ENCODE measurements around the gene AGK.
"Not testable (repeated sequence)": the region's sequence is repeated elsewhere in the genome, so short reads cannot be mapped to it uniquely, and the experiment has no call there.

AGK gene

GRCh38 chr7:141587304-141587703 is 36.1 kb downstream of the AGK start:
- DNase-seq (ENCODE audit: low spot score) = no peak

DNA sequence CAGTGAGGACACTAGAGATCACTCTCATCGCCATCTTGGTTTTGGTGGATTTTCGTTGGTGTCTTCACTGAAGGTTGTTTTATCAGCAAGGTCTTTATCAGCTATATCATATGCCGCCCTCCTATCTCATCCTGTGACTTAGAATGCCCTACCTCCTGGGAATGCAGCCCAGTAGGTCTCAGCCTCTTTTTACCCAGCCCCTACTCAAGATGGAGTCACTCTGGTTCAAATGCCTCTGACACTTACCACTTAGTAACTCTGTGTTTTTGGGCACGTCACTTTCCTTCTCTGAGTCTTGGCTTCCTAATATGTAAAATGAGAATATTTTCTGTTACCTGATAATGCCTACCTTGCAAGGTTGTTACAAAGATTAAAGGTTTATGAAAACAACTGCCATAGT is 37.7 kb downstream of the AGK start:
- no peak for DNase-seq (ENCODE audit: low spot score)

DNA sequence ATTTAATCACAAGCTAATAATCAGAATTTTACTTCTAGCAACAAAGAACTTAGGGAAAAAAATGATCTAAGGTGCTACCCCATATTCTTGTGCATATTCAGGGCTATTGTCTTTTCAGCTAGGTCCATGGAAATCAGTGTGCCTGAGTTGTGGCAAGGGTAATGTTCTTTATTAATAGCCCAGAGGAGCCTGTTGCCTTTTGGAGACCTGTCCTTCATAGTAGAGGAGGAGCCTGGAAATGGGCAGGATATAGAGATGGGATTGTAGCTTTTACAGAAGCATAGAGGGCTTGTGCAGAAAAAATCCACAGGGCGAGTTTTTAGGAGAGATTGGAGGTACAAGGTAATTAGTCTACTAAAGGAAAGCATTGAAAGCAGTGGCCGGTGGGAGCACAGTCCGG is 38.9 kb downstream of the AGK start:
- DNase-seq (ENCODE audit: low spot score) = no peak

GRCh38 chr7:141590666-141591065 is 39.5 kb downstream of the AGK start:
- DNase-seq (ENCODE audit: low spot score) = no peak

- DNase-seq (ENCODE audit: low spot score) = peak; percentile 58
Observed at GRCh38 chr7:141593134-141593533, 41.9 kb downstream of the AGK start.

DNA sequence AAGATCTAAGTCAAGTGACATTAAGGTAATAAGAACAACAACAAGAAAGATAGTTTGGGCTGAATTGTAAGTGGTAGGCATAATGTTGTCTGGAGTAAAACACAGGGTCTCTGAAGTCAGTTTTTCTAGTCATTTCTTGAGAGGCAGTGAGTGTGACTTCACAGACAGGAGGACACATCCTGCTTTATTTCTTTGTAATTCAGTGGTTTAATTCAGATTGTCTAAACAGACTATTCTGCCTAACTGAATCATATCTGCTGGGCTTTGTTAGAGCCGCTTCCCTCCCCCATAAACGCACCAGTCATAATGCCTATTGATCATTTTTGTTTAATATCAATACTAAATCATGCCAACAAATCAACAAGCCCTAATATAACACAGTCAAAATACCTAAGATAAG is 46.8 kb downstream of the AGK start:
- no peak for DNase-seq (ENCODE audit: low spot score)

- no peak for DNase-seq (ENCODE audit: low spot score)
Observed at GRCh38 chr7:141598408-141598807, 47.2 kb downstream of the AGK start.

GRCh38 chr7:141600168-141601006 is 49.2 kb downstream of the AGK start:
- DNase-seq (ENCODE audit: low spot score) = no peak

DNA sequence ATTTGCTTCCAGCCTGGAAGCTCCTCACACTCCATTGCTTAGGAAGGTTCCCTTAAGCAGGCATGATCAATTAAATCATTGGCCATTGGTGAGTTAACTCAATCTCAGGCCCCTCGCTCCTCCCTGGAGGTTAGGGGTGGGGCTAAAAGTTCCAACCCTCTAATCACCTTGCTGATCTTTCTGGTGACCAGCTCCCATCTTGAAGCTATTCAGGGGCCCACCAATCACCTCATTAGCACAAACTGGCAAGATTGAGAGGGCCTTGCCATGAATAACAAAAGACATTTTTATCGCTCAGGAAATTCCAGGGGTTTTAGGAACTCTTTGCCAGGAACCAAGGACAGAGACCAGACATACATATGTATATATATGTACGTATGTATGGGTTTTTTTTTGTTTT is 58.4 kb downstream of the AGK start:
- no peak for DNase-seq (ENCODE audit: low spot score)

DNA sequence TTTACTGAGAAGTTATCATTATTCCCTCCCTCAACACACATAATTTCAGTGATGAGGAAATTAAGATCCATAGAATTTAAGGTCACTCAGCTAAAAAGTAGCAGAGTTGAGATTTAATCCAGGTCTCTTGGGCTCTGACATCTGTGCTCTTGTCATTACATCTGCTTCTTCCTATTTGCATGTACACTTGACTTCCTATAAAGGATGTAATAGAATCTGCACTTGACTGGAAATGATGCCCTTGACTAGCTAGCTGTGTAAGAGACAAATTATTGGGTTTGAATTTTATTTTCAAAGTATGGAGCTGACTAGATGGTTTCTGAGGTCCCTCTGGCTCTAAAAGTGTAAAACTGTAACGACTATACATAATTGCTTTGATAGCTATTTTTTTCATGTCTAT is 59.5 kb downstream of the AGK start:
- no peak for DNase-seq (ENCODE audit: low spot score)

- no peak for DNase-seq (ENCODE audit: low spot score)
Observed at GRCh38 chr7:141612861-141613260, 61.7 kb downstream of the AGK start.

DNA sequence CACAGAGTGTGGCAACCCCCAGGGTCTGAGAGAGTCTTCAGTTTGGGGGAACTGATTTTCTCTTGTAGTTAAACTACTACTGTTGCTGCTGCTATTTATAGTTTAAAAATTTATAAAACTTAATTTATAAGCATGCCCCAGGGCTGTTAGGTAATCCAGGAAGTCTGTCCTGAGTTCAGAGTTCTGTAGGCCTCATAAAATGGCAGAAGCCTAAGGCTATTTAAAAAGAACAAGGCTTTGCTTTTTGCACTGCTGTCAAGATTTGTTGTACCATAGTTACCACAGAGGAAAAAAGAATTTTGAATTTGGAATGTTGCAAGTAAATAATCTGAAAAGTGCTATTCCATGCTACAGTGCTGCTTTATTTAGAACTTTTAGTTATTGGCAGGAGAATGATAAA is 66.1 kb downstream of the AGK start:
- DNase-seq (ENCODE audit: low spot score) = no peak

DNA sequence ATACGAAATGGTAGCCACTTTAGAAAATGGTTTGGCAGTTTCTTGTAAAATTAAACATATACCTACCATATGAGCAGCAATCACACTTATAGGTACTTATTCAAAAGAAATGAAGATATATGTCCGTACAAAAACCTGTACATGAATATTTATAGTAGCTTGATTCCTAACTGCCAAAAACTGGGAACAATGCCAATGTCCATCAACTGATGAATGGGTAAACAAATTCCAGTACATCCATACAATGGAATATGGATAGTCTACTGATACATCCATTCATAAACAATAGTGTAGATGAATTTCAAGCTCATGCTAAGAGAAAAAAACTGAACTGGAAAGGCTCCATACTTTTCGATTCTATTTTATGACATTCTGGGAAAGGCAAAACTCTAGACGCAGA is 68.5 kb downstream of the AGK start:
- no peak for DNase-seq (ENCODE audit: low spot score)

- DNase-seq (ENCODE audit: low spot score) = no peak
Observed at GRCh38 chr7:141624763-141625162, 73.6 kb downstream of the AGK start.

- no peak for DNase-seq (ENCODE audit: low spot score)
Observed at GRCh38 chr7:141630621-141631020, 79.4 kb downstream of the AGK start.

- DNase-seq (ENCODE audit: low spot score) = no peak
Observed at GRCh38 chr7:141631525-141631924, 80.3 kb downstream of the AGK start.

DNA sequence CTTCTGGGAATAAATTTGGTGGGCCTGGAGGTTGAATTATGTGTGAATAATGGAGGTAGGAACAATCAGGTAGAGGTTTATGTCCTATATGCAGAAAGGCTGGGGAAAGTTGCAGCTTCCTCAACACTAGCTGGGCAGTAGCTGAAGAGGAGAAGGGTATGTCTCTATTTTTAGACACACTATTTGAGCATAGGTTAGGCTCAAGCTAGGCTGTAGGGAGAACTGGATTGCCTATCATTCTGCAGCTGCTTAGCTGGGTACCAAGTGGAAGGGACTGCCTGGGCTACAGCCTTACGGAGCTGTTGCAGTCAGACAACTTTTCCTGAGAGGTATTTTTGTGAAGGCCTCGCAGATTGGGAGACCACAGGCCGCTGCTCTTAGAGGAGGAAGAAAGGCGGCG is 82.9 kb downstream of the AGK start:
- no peak for DNase-seq (ENCODE audit: low spot score)

DNA sequence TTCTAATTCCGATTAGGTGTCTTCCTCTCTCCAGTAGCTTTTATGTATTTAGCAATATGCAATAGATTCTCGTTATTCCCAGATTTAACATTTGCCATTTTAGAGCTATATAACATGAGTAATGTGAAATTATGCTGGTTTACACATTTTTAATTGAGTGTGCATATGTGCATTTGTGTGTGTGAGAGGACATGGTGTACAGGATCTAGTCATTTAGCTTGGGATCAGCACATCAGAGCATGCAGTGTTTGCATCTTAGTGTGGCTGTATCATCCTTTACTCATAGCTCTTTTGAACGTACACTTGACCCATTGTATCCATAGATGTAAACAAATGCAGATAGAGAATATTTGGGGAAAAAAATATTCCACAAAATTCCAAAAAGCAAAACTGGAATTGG is 84.8 kb downstream of the AGK start:
- no peak for DNase-seq (ENCODE audit: low spot score)

DNA sequence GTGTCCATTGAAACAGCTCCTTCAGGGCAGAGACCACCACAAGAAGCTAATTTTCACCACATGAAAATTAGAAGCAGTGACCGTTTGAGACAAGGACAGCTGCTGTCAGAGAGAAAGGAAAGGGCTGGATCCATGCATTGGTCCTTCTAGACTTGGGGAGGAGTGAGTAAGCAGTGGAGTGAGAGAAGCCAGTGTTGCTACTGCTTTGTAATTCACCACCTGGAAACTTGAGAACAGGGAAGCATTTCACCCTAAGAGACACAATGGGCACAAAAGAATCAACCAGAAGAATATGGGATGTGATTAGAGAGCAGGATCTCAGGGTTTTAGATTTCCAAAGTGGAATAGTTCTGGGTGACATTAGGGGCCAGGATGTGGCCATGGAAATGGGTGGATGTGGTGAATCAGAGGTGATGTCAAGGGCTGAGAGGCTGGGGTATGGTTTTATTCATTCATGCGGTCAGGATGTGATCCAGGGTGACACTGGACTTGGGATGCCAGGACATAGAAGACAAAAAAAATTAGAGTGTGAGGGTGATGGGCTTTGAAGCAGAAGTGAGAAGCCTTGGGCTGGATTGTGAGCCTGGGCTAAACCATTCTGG is 89.1 kb downstream of the AGK start:
- DNase-seq (ENCODE audit: low spot score) = no peak

DNA sequence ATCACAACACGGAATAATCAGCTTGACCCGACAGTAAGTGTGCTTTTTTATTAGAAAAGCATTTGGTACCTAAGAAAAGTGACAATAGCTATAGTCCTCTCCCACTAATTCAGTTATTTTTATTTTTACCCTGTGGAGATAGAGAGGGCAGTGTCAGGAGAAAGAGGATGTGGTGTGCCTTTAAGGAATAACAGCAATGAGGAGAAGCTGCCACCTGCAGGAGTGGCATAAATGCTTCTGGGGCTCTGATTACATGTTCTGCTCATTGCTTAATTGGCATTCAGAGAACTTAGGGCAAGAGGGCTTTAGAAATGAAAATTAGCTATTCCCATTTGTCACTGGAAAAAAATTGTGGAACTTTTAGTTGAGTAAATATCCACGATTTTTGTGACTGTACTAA is 90.7 kb downstream of the AGK start:
- DNase-seq (ENCODE audit: low spot score) = no peak

DNA sequence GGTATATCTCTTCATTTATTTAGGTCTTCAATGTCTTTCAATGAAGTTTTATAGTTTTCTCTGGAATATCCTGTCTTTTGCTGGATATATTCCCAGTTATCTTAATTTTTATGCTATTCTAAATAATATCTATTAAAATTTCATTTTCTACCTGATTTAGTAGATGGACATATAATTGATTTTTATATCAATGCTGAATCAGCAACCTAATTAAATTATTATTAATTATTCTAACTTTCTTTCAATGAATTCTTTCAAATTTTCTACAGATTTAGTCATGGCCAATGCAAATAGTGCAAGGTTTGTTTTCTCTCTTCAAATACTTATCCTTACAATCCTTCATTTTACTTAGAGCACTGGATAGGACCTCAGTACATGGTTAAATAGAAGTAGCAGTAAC is 94.0 kb downstream of the AGK start:
- DNase-seq (ENCODE audit: low spot score) = no peak

- no peak for DNase-seq (ENCODE audit: low spot score)
Observed at GRCh38 chr7:141646826-141647480, 95.7 kb downstream of the AGK start.

DNA sequence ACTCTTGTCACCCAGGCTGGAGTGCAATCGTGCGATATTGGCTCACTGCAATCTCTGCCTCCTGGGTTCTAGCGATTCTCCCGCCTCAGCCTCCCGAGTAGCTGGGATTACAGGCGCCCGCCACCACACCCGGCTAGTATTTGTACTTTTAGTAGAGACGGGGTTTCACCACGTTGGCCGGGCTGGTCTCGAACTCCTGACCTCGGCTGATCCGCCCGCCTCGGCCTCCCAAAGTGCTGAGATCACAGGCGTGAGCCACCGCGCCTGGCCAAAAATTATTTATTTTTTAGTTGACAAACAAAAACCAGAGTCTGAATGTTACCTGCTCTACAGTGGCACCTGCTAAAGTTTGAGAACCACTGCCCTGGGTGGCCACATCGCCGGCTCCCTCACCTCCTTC is 96.5 kb downstream of the AGK start:
- DNase-seq (ENCODE audit: low spot score) = not testable (repeated sequence)

Data from D341Med (cell line).